HepG2 (cell line): ENCODE data around the gene WSCD1. TPM values are rescaled to one million over a fixed set of nuclear protein-coding genes. Genes with fewer than 3 reads are reported as not detected.

ENCODE experiments used
- ATAC-seq: fragments of 200-7000 bp; cut with Tn5 transposase; 3 replicates; pipeline ENCODE4 v1.9.1; 2020; ENCODE audit warnings: mild to moderate bottlenecking, moderate library complexity
- BruUV-seq: library from RNA; stranded (reverse); fragments of 400-500 nt; replicated peaks from 2 replicates; lab custom pipeline; 2021; lab: Mats Ljungman, UMichigan
- CTCF ChIA-PET: fragments of 300-600 bp; formaldehyde crosslinking; extraction: SDS; loops from one replicate; lab custom pipeline; 2021; ENCODE audit warnings: low total read pairs, inconsistent platforms, low intra/inter-chr PET ratio; lab: Yijun Ruan, JAX
- POLR2A ChIA-PET: fragments of 350-600 bp; sonication (Branson Sonifier 250); formaldehyde crosslinking; loops from one replicate; lab custom pipeline; 2020; ENCODE audit warnings: antibody characterized with exemption, inconsistent platforms; lab: Yijun Ruan, JAX
- DNase-seq: peaks from one replicate; pipeline ENCODE4 v3.0.0-alpha.2; 2015; ENCODE audit warnings: low spot score
- FAIRE-seq: peaks from 3 replicates; lab custom pipeline; 2011; peaks lifted over from hg19 to GRCh38; lab: Jason Lieb, UNC
- H2AFZ ChIP-seq: one replicate; pipeline ENCODE4 v1.6.1; 2011; ENCODE audit warnings: low read length, inconsistent platforms
- H3K27ac ChIP-seq: fragments of 300-600 bp; 3 replicates; pipeline ENCODE4 v1.8.0; 2011; ENCODE audit warnings: mixed run types, mild to moderate bottlenecking, mixed read lengths, low read length, inconsistent platforms; ENCODE audit not compliant: insufficient read depth; ENCODE audit errors: extremely low read length
- H3K27me3 ChIP-seq, 2 experiments: fragments of 200-600 bp in 1 of 2; 2 replicates in 1 of 2; 3 replicates in 1 of 2; pipeline versions ENCODE4 v1.6.0 to v1.8.0; 2011; ENCODE audit warnings: low read length in 2 of 2, mild to moderate bottlenecking in 2 of 2, moderate library complexity in 2 of 2, inconsistent platforms in 1 of 2; ENCODE audit not compliant: insufficient read depth in 2 of 2, control insufficient read depth in 1 of 2
- H3K36me3 ChIP-seq, 2 experiments: fragments of 200-600 bp in 1 of 2; replicated peaks in 1 of 2; 2 replicates in 1 of 2; 3 replicates in 1 of 2; pipeline versions ENCODE4 v1.5.1 to v1.8.0; 2011; ENCODE audit warnings: low read length in 2 of 2, inconsistent platforms in 1 of 2; ENCODE audit not compliant: insufficient read depth in 2 of 2, control insufficient read depth in 1 of 2
- H3K4me1 ChIP-seq: 2 replicates; pipeline ENCODE4 v1.5.1; 2012; ENCODE audit warnings: low read length, inconsistent platforms; ENCODE audit not compliant: insufficient read depth
- H3K4me2 ChIP-seq: 2 replicates; pipeline ENCODE4 v1.6.0; 2011; ENCODE audit warnings: low read depth, low read length, inconsistent platforms
- H3K4me3 ChIP-seq, 3 experiments: fragments of 200-600 bp in 1 of 3; sonication (generic), shearing (Covaris generic) in 1 of 3; replicated peaks in 1 of 3; 2 replicates each; pipeline ENCODE4 v1.5.1; 2011 to 2016; ENCODE audit warnings: low read length in 3 of 3, inconsistent platforms in 2 of 3, low read depth in 2 of 3, mild to moderate bottlenecking in 2 of 3, control low read depth in 1 of 3, mixed read lengths in 1 of 3; ENCODE audit not compliant: insufficient read depth in 1 of 3
- H3K79me2 ChIP-seq: one replicate; pipeline ENCODE4 v1.6.1; 2011; ENCODE audit warnings: low read length, inconsistent platforms; ENCODE audit not compliant: insufficient read depth
- H3K9ac ChIP-seq: 2 replicates; pipeline ENCODE4 v1.6.0; 2011; ENCODE audit warnings: mild to moderate bottlenecking, low read depth, low read length, inconsistent platforms; ENCODE audit not compliant: insufficient read depth
- H3K9me3 ChIP-seq: 2 replicates; pipeline ENCODE4 v1.5.1; 2012; ENCODE audit warnings: mild to moderate bottlenecking, low read length
- H4K20me1 ChIP-seq: 2 replicates; pipeline ENCODE4 v1.6.0; 2011; ENCODE audit warnings: inconsistent platforms, mild to moderate bottlenecking, low read length, moderate library complexity; ENCODE audit not compliant: insufficient read depth
- FOXK1 ChIP-seq: sonication (generic); formaldehyde crosslinking; IDR thresholded peaks from 2 replicates; pipeline ENCODE4 v1.4.0; 2020; ENCODE audit warnings: low read depth, missing genetic modification reagents, borderline replicate concordance
- ZNF367 ChIP-seq: sonication (generic); formaldehyde crosslinking; IDR thresholded peaks from 2 replicates; pipeline ENCODE4 v1.4.0; 2020; ENCODE audit warnings: missing genetic modification reagents, borderline replicate concordance
- ZNF550 ChIP-seq: sonication (generic); formaldehyde crosslinking; IDR thresholded peaks from 2 replicates; pipeline ENCODE4 v1.4.0; 2020; ENCODE audit warnings: mild to moderate bottlenecking, missing genetic modification reagents, borderline replicate concordance
- WGBS: methylation state at CpG from one replicate; pipeline ENCODE4 v1.1.6; 2017; ENCODE audit warnings: low lambda C conversion rate; 5-methylcytosine and 5-hydroxymethylcytosine counted together
- in situ Hi-C: cut with HindIII; loops from 2 replicates; pipeline ENCODE4 v1.10.0; 2017; ENCODE audit warnings: low pct_unique_long_range_greater_than_20kb; ENCODE audit not compliant: extremely low pct_ligation_motif_present
- intact Hi-C: fragments of 100-400 bp; cut with micrococcal nuclease; formaldehyde crosslinking; loops from one replicate; pipeline ENCODE4 v1.10.0; 2022; ENCODE audit not compliant: unreplicated experiment
- polyA plus RNA-seq, 8 experiments: library from polyadenylated mRNA; depleted of rRNA in 3 of 8; stranded (reverse) in 7 of 8; unstranded in 1 of 8; fragments of >200 nt; fragmentation: Illumina TruSeq in 4 of 8; extraction: Trizol in 4 of 8; gene quantifications; 2 replicates each; pipeline versions ENCODE4 v1.2.1 to v1.2.3, GENCODE V29; 2011 to 2016; ENCODE audit warnings: low read depth in 4 of 8, missing spikeins in 1 of 8, mixed read lengths in 1 of 8; ENCODE audit not compliant: insufficient read depth in 1 of 8
- total RNA-seq, 5 experiments: library from RNA; depleted of rRNA; stranded (reverse); fragments of >200 nt; fragmentation: Illumina TruSeq; extraction: Trizol; gene quantifications; 2 replicates each; pipeline ENCODE4 v1.2.3, GENCODE V29; 2016; ENCODE audit warnings: low read depth in 1 of 5
- TF ChIP-seq, protein P1 (sequence below): IDR thresholded peaks from 2 replicates; pipeline ENCODE4 v1.6.1; 2016; ENCODE audit warnings: low read depth, missing genetic modification reagents, missing compliant biosample characterization

WSCD1 gene
- total and polyA plus RNA-seq, 2 of the 13 experiments (the other 11 are each of a cell fraction or from before 2014, with no cell fraction given), result 0.24 to 2.7 TPM

DNA sequence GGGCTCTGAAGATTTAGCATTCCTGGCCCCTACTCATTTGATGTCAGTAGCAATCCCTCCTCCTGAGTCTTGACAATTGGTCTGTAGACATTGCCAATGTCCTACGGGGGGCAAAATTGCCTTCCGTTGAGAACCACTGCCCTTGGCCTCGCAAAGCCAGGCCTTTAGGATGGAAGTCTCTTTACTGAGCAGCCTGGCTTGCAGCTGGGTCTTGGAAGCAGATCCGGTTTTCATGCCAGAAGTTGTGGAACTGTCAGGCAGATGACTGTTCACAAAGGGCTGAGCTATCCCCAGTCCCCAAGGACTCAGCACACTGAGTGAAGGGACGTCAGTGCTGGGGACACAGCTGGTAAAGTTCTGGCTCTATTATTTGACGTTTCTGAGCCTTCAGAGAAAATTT, 83.2 kb downstream of the WSCD1 start (continued):
- TF ChIP-seq, protein P1, sequence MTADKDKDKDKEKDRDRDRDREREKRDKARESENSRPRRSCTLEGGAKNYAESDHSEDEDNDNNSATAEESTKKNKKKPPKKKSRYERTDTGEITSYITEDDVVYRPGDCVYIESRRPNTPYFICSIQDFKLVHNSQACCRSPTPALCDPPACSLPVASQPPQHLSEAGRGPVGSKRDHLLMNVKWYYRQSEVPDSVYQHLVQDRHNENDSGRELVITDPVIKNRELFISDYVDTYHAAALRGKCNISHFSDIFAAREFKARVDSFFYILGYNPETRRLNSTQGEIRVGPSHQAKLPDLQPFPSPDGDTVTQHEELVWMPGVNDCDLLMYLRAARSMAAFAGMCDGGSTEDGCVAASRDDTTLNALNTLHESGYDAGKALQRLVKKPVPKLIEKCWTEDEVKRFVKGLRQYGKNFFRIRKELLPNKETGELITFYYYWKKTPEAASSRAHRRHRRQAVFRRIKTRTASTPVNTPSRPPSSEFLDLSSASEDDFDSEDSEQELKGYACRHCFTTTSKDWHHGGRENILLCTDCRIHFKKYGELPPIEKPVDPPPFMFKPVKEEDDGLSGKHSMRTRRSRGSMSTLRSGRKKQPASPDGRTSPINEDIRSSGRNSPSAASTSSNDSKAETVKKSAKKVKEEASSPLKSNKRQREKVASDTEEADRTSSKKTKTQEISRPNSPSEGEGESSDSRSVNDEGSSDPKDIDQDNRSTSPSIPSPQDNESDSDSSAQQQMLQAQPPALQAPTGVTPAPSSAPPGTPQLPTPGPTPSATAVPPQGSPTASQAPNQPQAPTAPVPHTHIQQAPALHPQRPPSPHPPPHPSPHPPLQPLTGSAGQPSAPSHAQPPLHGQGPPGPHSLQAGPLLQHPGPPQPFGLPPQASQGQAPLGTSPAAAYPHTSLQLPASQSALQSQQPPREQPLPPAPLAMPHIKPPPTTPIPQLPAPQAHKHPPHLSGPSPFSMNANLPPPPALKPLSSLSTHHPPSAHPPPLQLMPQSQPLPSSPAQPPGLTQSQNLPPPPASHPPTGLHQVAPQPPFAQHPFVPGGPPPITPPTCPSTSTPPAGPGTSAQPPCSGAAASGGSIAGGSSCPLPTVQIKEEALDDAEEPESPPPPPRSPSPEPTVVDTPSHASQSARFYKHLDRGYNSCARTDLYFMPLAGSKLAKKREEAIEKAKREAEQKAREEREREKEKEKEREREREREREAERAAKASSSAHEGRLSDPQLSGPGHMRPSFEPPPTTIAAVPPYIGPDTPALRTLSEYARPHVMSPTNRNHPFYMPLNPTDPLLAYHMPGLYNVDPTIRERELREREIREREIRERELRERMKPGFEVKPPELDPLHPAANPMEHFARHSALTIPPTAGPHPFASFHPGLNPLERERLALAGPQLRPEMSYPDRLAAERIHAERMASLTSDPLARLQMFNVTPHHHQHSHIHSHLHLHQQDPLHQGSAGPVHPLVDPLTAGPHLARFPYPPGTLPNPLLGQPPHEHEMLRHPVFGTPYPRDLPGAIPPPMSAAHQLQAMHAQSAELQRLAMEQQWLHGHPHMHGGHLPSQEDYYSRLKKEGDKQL (CRISPR knock-in tag), result no peak
- no peak for TF ChIP-seq ZNF550 (CRISPR knock-in tag)
- TF ChIP-seq, all 625 proteins: peak for 0

DNA sequence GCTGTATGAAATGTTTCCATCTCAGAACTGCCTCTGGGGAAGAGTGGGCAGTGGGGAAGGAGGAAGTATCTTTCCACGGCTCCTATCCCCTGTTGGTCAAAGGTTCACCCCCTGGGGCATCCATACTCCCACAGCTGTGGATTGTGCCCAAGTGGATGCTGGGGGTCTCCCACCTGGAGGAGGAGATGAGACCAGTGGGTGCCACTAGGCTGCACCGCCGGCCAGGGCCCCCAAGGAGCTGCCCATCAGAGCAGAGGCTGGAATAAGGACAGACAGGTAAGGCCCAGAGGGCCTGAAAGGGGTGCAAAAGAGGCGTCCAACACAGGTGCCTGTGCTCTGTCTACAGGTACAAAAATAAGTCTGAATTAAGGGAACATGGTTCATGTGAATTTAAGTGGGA, 87.5 kb downstream of the WSCD1 start:
- Histone ChIP-seq H3K27ac (no peak overlapping the region), H3K36me3 (no peaks in the 10 kb centered on the region), H3K9ac (no peak overlapping the region), H3K4me2 (no peak overlapping the region), H4K20me1 (no peaks in the 10 kb centered on the region), H2AFZ (no peak overlapping the region), H3K4me3 (no peak overlapping the region), H3K79me2 (no peaks in the 10 kb centered on the region), H3K27me3 (peaks cover 2 to 48% of the 10 kb centered on the region in 2 experiments), H3K4me1 (no peaks in the 10 kb centered on the region), H3K9me3 (no peaks in the 10 kb centered on the region)
- 0% methylated on average over 4 of the region's 4 CpGs for WGBS
- ChIA-PET CTCF (no interaction called here), POLR2A (no interaction called here)
- ATAC-seq (no peak), DNase-seq (no peak), FAIRE-seq (no peak)
- BruUV-seq, result no TSS peak
- in situ Hi-C loops, result no loop called here
- intact Hi-C loops, result no loop called here
- no peak for TF ChIP-seq FOXK1
- no peak for TF ChIP-seq ZNF367 (CRISPR knock-in tag)
